CD14-positive monocyte (primary cell): ENCODE data around the gene MACROH2A1. TPM values are rescaled to one million over a fixed set of nuclear protein-coding genes. Genes with fewer than 3 reads are reported as not detected.

ENCODE experiments used
- DNase-seq, 3 donors: peaks; one replicate each; pipeline ENCODE4 v3.0.0-alpha.2; 2011 to 2022
- H2AFZ ChIP-seq: 2 replicates; pipeline ENCODE4 v1.6.0; 2012; ENCODE audit warnings: mild to moderate bottlenecking, low read depth, low read length, inconsistent platforms; ENCODE audit not compliant: insufficient read depth, poor library complexity, severe bottlenecking
- H3K27ac ChIP-seq, 2 donors: 1 replicate in 1 of 2; 2 replicates in 1 of 2; pipeline ENCODE4 v1.5.1; 2012 to 2013; ENCODE audit warnings: low read length in 2 of 2, control low read depth in 1 of 2, inconsistent platforms in 1 of 2, low read depth in 1 of 2, mild to moderate bottlenecking in 1 of 2
- H3K27me3 ChIP-seq, 2 donors: one replicate each; pipeline versions ENCODE4 v1.6.0 to v1.6.1; 2011 to 2013; ENCODE audit warnings: low read length in 2 of 2; ENCODE audit not compliant: control insufficient read depth in 2 of 2, insufficient read depth in 2 of 2
- H3K36me3 ChIP-seq, 2 donors: replicated peaks in 1 of 2; 1 replicate in 1 of 2; 2 replicates in 1 of 2; pipeline versions ENCODE4 v1.5.1 to v1.6.1; 2012 to 2013; ENCODE audit warnings: low read length in 2 of 2, control low read depth in 1 of 2, inconsistent platforms in 1 of 2, mild to moderate bottlenecking in 1 of 2; ENCODE audit not compliant: insufficient read depth in 2 of 2, control insufficient read depth in 1 of 2
- H3K4me1 ChIP-seq, 2 donors: 1 replicate in 1 of 2; 2 replicates in 1 of 2; pipeline versions ENCODE4 v1.5.1 to v1.6.1; 2012 to 2013; ENCODE audit warnings: low read length in 2 of 2, control low read depth in 1 of 2, inconsistent platforms in 1 of 2, mild to moderate bottlenecking in 1 of 2, moderate library complexity in 1 of 2; ENCODE audit not compliant: insufficient read depth in 2 of 2, control insufficient read depth in 1 of 2
- H3K4me2 ChIP-seq: replicated peaks from 2 replicates; pipeline ENCODE3; 2012; ENCODE audit warnings: low read length, moderate library complexity, mild to moderate bottlenecking; ENCODE audit not compliant: poor library complexity, severe bottlenecking; ENCODE audit errors: extremely low read depth
- H3K4me3 ChIP-seq, 3 experiments: fragments of 200-600 bp in 1 of 3; sonication (generic) in 1 of 3; replicated peaks in 1 of 3; 1 replicate in 2 of 3; 2 replicates in 1 of 3; pipeline ENCODE4 v1.5.1; 2011 to 2013; ENCODE audit warnings: low read length in 3 of 3, mild to moderate bottlenecking in 3 of 3, control low read depth in 2 of 3, low read depth in 2 of 3, inconsistent platforms in 1 of 3, moderate library complexity in 1 of 3
- H3K79me2 ChIP-seq: 2 replicates; pipeline ENCODE4 v1.6.0; 2012; ENCODE audit warnings: mild to moderate bottlenecking, control low read depth, inconsistent platforms, low read length, moderate library complexity; ENCODE audit not compliant: insufficient read depth
- H3K9ac ChIP-seq: 2 replicates; pipeline ENCODE4 v1.6.0; 2017; ENCODE audit warnings: low read length, mild to moderate bottlenecking; ENCODE audit not compliant: insufficient read depth, poor library complexity, severe bottlenecking
- H3K9me3 ChIP-seq, 2 donors: replicated peaks in 1 of 2; 1 replicate in 1 of 2; 2 replicates in 1 of 2; pipeline versions ENCODE4 v1.5.1 to v1.6.1; 2012 to 2013; ENCODE audit warnings: low read length in 2 of 2, control low read depth in 1 of 2; ENCODE audit not compliant: control insufficient read depth in 1 of 2, insufficient read depth in 1 of 2
- H4K20me1 ChIP-seq: 2 replicates; pipeline ENCODE4 v1.6.0; 2012; ENCODE audit warnings: mild to moderate bottlenecking, low read length, control low read depth, moderate library complexity; ENCODE audit not compliant: insufficient read depth
- H3K27ac Mint-ChIP-seq, 7 donors: one replicate each; pipeline ENCODE4 v1.8.0; 2020; ENCODE audit warnings: mild to moderate bottlenecking in 7 of 7, mixed read lengths in 7 of 7, moderate library complexity in 6 of 7, inconsistent platforms in 2 of 7
- H3K27me3 Mint-ChIP-seq, 3 donors: one replicate each; pipeline ENCODE4 v1.8.0; 2021 to 2022; ENCODE audit warnings: low read depth in 3 of 3, mild to moderate bottlenecking in 3 of 3, mixed read lengths in 3 of 3, moderate library complexity in 3 of 3, inconsistent platforms in 1 of 3
- H3K36me3 Mint-ChIP-seq, 2 donors: one replicate each; pipeline ENCODE4 v1.8.0; 2020; ENCODE audit warnings: mixed read lengths in 2 of 2, inconsistent platforms in 1 of 2, mild to moderate bottlenecking in 1 of 2
- H3K4me1 Mint-ChIP-seq: one replicate; pipeline ENCODE4 v1.8.0; 2020; ENCODE audit warnings: mild to moderate bottlenecking, mixed read lengths
- H3K4me3 Mint-ChIP-seq, 2 donors: one replicate each; pipeline ENCODE4 v1.8.0; 2020; ENCODE audit warnings: mild to moderate bottlenecking in 2 of 2, mixed read lengths in 2 of 2, moderate library complexity in 1 of 2
- H3K9me3 Mint-ChIP-seq, 7 donors: one replicate each; pipeline ENCODE4 v1.8.0; 2020 to 2022; ENCODE audit warnings: mixed read lengths in 7 of 7, mild to moderate bottlenecking in 6 of 7, moderate library complexity in 6 of 7, inconsistent platforms in 2 of 7
- CTCF ChIP-seq: fragments of 200-600 bp; IDR thresholded peaks from one replicate; pipeline ENCODE4 v1.8.0; 2022; ENCODE audit warnings: antibody characterized with exemption, mild to moderate bottlenecking
- WGBS: methylation state at CpG from one replicate; pipeline ENCODE4 v1.1.5; 2013; ENCODE audit warnings: missing lambda C conversion rate; ENCODE audit not compliant: insufficient coverage; 5-methylcytosine and 5-hydroxymethylcytosine counted together
- intact Hi-C, 2 donors: fragments of 100-400 bp; cut with micrococcal nuclease; formaldehyde crosslinking; loops; one replicate each; pipeline versions ENCODE4 v1.15.0 to v1.15.1; 2023
- polyA plus RNA-seq, 3 donors: library from polyadenylated mRNA; depleted of rRNA in 1 of 3; unstranded in 2 of 3; stranded (reverse) in 1 of 3; fragments of 300-500 nt in 2 of 3; fragments of >200 nt in 1 of 3; fragmentation: Illumina TruSeq in 2 of 3; gene quantifications; 1 replicate in 2 of 3; 2 replicates in 1 of 3; pipeline ENCODE4 v1.2.3, GENCODE V29; 2012 to 2021

The MACROH2A1 gene
- polyA plus RNA-seq, 3 donors: 352 to 443 (median 440) TPM

DNA sequence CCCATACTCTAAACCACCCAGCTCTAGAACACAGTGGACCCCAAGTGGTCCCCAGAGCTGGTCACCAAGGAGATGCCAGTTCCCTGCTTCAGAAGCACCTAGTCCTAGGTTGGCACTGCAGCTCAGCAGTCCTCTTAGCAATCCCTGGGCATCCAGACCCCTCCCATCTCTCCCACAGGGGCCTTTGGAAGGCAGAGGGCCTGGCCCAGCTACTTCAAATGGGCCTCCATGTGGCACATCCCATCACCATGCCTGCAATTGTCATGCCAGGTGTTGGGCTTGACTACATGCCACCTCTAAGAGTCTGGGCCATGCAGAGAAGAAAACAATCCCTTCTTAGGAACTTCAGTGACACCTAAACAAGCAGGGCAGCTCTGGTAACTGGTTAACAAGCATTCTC is 14.1 kb downstream of the MACROH2A1 start:
- H3K4me2 ChIP-seq: no peak overlapping the region
- H3K9me3 ChIP-seq: no peaks in the 10 kb centered on the region
- H3K36me3 ChIP-seq: peaks cover 68 to 73% of the 10 kb centered on the region in 2 donors
- peaks cover 87 to 92% of the 10 kb centered on the region in 2 donors for H3K36me3 Mint-ChIP-seq
- DNase-seq: no peak
- H3K9ac ChIP-seq: no peak overlapping the region
- H3K27ac ChIP-seq: peak overlapping the region; percentile 96 to 97
- H3K4me1 ChIP-seq: peaks cover 84 to 86% of the 10 kb centered on the region in 2 donors
- TF ChIP-seq CTCF: no peak
- peaks cover 90% of the 10 kb centered on the region for H3K4me1 Mint-ChIP-seq
- intact Hi-C loops: loop anchor here in 1 of 2 donors (2.0 kb wide), 1 partner anchor 14 kb away; the partner anchor contains the start of gene MACROH2A1
- H4K20me1 ChIP-seq: peaks cover 58% of the 10 kb centered on the region
- no peak overlapping the region for H3K4me3 Mint-ChIP-seq
- no peaks in the 10 kb centered on the region for H3K27me3 Mint-ChIP-seq
- H2AFZ ChIP-seq: no peak overlapping the region
- H3K27ac Mint-ChIP-seq: peak overlapping the region; percentile 94 to 99 (median 99)
- peak overlapping the region in 1 of 3 experiments; percentile 6 for H3K4me3 ChIP-seq
- H3K79me2 ChIP-seq: peaks cover 95% of the 10 kb centered on the region
- H3K27me3 ChIP-seq: no peaks in the 10 kb centered on the region
- H3K9me3 Mint-ChIP-seq: peaks cover 0 to 5% (median 0%) of the 10 kb centered on the region in 7 donors

DNA sequence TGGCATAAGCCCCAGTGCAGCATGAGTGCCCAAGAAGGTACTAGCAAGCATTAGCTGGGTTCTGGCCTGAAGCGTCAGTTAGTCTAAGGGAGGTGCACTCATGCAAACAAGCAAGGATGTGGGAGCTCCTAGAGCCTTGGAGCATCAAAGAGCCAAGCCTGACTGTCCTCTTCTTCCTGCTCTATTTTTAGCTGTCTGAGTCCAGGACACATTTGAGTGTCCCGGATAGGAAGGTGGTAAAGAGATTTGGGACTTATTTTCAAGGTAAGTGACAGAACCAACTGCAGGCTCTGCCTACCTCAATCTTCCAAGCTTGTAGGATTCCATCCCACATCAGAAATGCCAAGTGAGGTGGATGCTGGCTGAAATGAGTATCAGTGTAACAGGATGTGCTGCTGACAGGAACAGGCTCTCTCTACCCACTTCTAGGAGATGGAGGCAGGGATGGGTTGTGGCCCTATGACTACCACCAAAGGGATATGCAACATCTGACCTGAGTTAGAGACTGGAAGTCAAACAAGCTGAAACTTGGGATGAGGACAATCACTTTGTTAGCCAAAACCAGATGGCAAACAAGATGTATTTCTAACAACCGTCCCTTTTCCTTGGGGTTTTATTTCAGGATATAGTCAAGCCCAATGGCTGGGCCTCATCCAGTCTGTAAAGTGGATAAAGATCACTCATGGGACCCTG is 15.1 kb downstream of the MACROH2A1 start:
- peak overlapping the region; percentile 54 to 99 (median 95) for H3K27ac Mint-ChIP-seq
- Histone ChIP-seq H3K4me1 (peaks cover 82 to 86% of the 10 kb centered on the region in 2 donors), H4K20me1 (peaks cover 64% of the 10 kb centered on the region), H3K4me2 (no peak overlapping the region), H3K27me3 (no peaks in the 10 kb centered on the region), H3K79me2 (peaks cover 95% of the 10 kb centered on the region), H3K27ac (peak overlapping the region; percentile 44 to 96), H3K9me3 (no peaks in the 10 kb centered on the region), H3K36me3 (peaks cover 72 to 73% of the 10 kb centered on the region in 2 donors), H3K4me3 (no peak overlapping the region), H3K9ac (no peak overlapping the region), H2AFZ (no peak overlapping the region)
- peaks cover 0 to 5% (median 0%) of the 10 kb centered on the region in 7 donors for H3K9me3 Mint-ChIP-seq
- no peak for DNase-seq
- intact Hi-C loops: loop anchor here in 1 of 2 donors (2.0 kb wide), 1 partner anchor 15 kb away; the partner anchor contains the start of gene MACROH2A1
- H3K36me3 Mint-ChIP-seq: peaks cover 87 to 92% of the 10 kb centered on the region in 2 donors
- no peaks in the 10 kb centered on the region for H3K27me3 Mint-ChIP-seq
- H3K4me1 Mint-ChIP-seq: peaks cover 90% of the 10 kb centered on the region
- TF ChIP-seq CTCF: no peak
- 89% methylated on average over 2 of the region's 3 CpGs for WGBS
- no peak overlapping the region for H3K4me3 Mint-ChIP-seq
